ENCODE measurements around the gene DNM2.
"Not testable (repeated sequence)": the region's sequence is repeated elsewhere in the genome, so short reads cannot be mapped to it uniquely, and the experiment has no call there.

Gene DNM2

GRCh38 chr19:10855879-10856522, 138.1 kb downstream of the DNM2 start:
- H3K4me3 ChIP-seq (ENCODE audit: low read depth, low read length) = no peak overlapping the region
- TF ChIP-seq CTCF (conservative IDR thresholded peaks at IDR 0.05; ENCODE audit: low read depth, low read length) = peak; percentile 63
- no peak for DNase-seq (ENCODE audit: low read depth)

- not testable (repeated sequence) for H3K4me3 ChIP-seq (ENCODE audit: low read depth, low read length); DNase-seq (ENCODE audit: low read depth)
Observed at GRCh38 chr19:10856899-10857298, 139.0 kb downstream of the DNM2 start.

GRCh38 chr19:10858204-10858828, 140.4 kb downstream of the DNM2 start:
- H3K4me3 ChIP-seq (ENCODE audit: low read depth, low read length) = no peak overlapping the region
- peak; percentile 37 for DNase-seq (ENCODE audit: low read depth)
- TF ChIP-seq CTCF (conservative IDR thresholded peaks at IDR 0.05; ENCODE audit: low read depth, low read length) = peak; percentile 94

GRCh38 chr19:10861103-10861651, 143.3 kb downstream of the DNM2 start:
- H3K4me3 ChIP-seq (ENCODE audit: low read depth, low read length) = no peak overlapping the region
- TF ChIP-seq CTCF (conservative IDR thresholded peaks at IDR 0.05; ENCODE audit: low read depth, low read length) = peak; percentile 70
- peak; percentile 56 for DNase-seq (ENCODE audit: low read depth)

GRCh38 chr19:10862561-10863106, 144.8 kb downstream of the DNM2 start:
- no peak for DNase-seq (ENCODE audit: low read depth)
- H3K4me3 ChIP-seq (ENCODE audit: low read depth, low read length) = no peak overlapping the region
- TF ChIP-seq CTCF (conservative IDR thresholded peaks at IDR 0.05; ENCODE audit: low read depth, low read length) = no peak

GRCh38 chr19:10863107-10863717, 145.3 kb downstream of the DNM2 start:
- DNase-seq (ENCODE audit: low read depth) = peak; percentile 84
- no peak overlapping the region for H3K4me3 ChIP-seq (ENCODE audit: low read depth, low read length)
- no peak for TF ChIP-seq CTCF (conservative IDR thresholded peaks at IDR 0.05; ENCODE audit: low read depth, low read length)

GRCh38 chr19:10864538-10864899, 146.6 kb downstream of the DNM2 start:
- TF ChIP-seq CTCF (conservative IDR thresholded peaks at IDR 0.05; ENCODE audit: low read depth, low read length) = peak; percentile 95
- no peak overlapping the region for H3K4me3 ChIP-seq (ENCODE audit: low read depth, low read length)
- peak; percentile 82 for DNase-seq (ENCODE audit: low read depth)
